ENCODE results near the gene MARCHF10.

DNA sequence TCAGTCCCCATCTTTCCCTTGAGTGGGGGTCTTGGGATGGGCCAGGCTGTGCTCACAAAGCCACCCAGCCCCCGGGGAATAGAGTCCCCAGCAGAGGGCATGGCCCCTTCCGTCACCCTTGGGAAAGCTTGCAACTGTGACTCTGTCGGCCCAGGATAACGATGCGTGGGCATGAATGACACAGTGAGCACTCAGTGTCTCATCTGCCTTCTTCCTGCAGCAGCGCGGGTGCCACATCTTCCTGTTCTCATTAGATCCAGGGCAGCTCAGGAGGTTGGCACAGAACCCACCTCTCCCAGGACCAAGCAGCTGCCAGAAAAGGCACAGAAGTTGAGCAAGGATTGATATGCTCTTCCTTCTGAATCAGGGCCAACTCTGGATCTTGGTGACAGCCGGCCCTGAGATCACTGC is 95.9 kb downstream of the MARCHF10 start:
- TF ChIP-seq, protein P1, sequence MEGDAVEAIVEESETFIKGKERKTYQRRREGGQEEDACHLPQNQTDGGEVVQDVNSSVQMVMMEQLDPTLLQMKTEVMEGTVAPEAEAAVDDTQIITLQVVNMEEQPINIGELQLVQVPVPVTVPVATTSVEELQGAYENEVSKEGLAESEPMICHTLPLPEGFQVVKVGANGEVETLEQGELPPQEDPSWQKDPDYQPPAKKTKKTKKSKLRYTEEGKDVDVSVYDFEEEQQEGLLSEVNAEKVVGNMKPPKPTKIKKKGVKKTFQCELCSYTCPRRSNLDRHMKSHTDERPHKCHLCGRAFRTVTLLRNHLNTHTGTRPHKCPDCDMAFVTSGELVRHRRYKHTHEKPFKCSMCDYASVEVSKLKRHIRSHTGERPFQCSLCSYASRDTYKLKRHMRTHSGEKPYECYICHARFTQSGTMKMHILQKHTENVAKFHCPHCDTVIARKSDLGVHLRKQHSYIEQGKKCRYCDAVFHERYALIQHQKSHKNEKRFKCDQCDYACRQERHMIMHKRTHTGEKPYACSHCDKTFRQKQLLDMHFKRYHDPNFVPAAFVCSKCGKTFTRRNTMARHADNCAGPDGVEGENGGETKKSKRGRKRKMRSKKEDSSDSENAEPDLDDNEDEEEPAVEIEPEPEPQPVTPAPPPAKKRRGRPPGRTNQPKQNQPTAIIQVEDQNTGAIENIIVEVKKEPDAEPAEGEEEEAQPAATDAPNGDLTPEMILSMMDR (conservative IDR thresholded peaks at IDR 0.05; ENCODE audit: low read length): no peak
- TF ChIP-seq EZH2phosphoT487 (IDR thresholded peaks at IDR 0.05; ENCODE audit: borderline replicate concordance, low read depth, low read length): no peak
